MCF 10A (cell line): ENCODE results near the gene IGFL1. TPM values are rescaled to one million over a fixed set of nuclear protein-coding genes. Genes with fewer than 3 reads are reported as not detected.
"Not testable (repeated sequence)": the region's sequence is repeated elsewhere in the genome, so short reads cannot be mapped to it uniquely, and the experiment has no call there.

Experiments
- BruUV-seq: library from RNA; stranded (reverse); fragments of 400-500 nt; replicated peaks from 2 replicates; lab custom pipeline; 2021; lab: Mats Ljungman, UMichigan
- CTCF ChIA-PET: fragments of 300-600 bp; sonication (Branson Sonifier 250); formaldehyde crosslinking; extraction: SDS; loops from one replicate; lab custom pipeline; 2021; ENCODE audit warnings: antibody characterized with exemption, inconsistent platforms; lab: Yijun Ruan, JAX
- POLR2A ChIA-PET: fragments of 300-600, 350-650 bp; sonication (Branson Sonifier 250); formaldehyde crosslinking; extraction: SDS; loops from one replicate; lab custom pipeline; 2020; ENCODE audit warnings: antibody characterized with exemption, inconsistent platforms; lab: Yijun Ruan, JAX
- DNase-seq: peaks from one replicate; pipeline ENCODE4 v3.0.0-alpha.2; 2018; ENCODE audit not compliant: unreplicated experiment
- H3K27ac Mint-ChIP-seq: one replicate; pipeline ENCODE4 v1.8.0; 2022; ENCODE audit warnings: mild to moderate bottlenecking, low read depth, mixed read lengths; ENCODE audit not compliant: unreplicated experiment
- H3K27me3 Mint-ChIP-seq: one replicate; pipeline ENCODE4 v1.8.0; 2022; ENCODE audit warnings: mixed read lengths; ENCODE audit not compliant: insufficient read depth, unreplicated experiment
- H3K36me3 Mint-ChIP-seq: one replicate; pipeline ENCODE4 v1.8.0; 2022; ENCODE audit warnings: mild to moderate bottlenecking, moderate library complexity, mixed read lengths; ENCODE audit not compliant: insufficient read depth, unreplicated experiment
- H3K4me1 Mint-ChIP-seq: one replicate; pipeline ENCODE4 v1.8.0; 2022; ENCODE audit warnings: mixed read lengths; ENCODE audit not compliant: insufficient read depth, unreplicated experiment
- H3K4me3 Mint-ChIP-seq: one replicate; pipeline ENCODE4 v1.8.0; 2022; ENCODE audit warnings: mild to moderate bottlenecking, moderate library complexity, mixed read lengths; ENCODE audit not compliant: unreplicated experiment
- H3K9me3 Mint-ChIP-seq: one replicate; pipeline ENCODE4 v1.8.0; 2022; ENCODE audit warnings: mixed read lengths; ENCODE audit not compliant: unreplicated experiment
- intact Hi-C: fragments of 100-400 bp; cut with micrococcal nuclease; formaldehyde crosslinking; loops from 2 replicates; pipeline ENCODE4 v1.14.1; 2022
- total RNA-seq: library from RNA; stranded (reverse); gene quantifications from 2 replicates; pipeline ENCODE4 v1.2.3, GENCODE V29; 2022
- TF ChIP-seq, protein P1 (sequence below): fragments of 200-600 bp; IDR thresholded peaks from one replicate; pipeline ENCODE4 v1.8.0; 2022; ENCODE audit warnings: antibody characterized with exemption, mild to moderate bottlenecking; ENCODE audit not compliant: unreplicated experiment

Gene IGFL1
- total RNA-seq, 1 experiment from 2014 or later = not detected

DNA sequence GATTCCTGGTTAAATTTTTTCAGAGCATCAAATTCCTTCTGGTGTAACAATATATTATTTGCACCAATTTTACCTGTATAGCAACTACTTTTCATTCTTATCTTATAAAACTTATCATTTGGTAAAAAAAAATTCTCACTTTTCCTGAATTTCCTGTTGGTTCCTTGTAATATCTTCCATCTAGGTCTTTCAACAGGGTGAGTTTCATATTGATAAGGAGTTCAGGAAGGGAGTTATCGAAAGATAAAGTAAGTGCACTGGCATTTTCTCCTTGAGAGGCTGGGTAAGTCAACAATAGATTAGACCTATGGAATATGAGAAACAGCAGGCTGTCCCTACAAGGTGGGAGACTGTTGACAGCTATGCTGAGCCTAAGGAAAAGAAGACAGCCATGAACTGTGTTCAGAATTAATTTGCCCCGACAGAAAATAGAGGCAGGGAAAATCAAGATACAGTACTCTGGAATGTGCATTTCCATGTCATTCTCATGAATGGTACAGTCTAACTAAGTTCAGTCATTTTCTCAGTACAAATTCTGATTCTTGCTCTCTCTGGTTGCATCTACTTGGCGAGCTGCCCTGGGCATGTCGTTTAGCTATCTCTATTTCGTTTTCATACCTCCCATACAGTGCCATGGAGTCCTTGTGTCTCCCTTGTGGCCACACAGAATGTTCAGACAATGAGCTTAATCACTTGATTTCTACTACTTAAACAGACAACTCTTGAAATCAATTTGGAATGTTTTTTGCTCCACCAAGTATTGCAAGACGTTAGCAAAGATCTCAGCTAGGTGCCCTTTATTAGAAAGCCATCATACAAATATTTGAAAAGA lies 9.9 kb downstream of the IGFL1 start:
- Mint-ChIP-seq H3K27ac (no peak overlapping the region), H3K9me3 (no peaks in the 10 kb centered on the region), H3K4me3 (no peak overlapping the region), H3K27me3 (peaks cover 63% of the 10 kb centered on the region), H3K4me1 (no peaks in the 10 kb centered on the region), H3K36me3 (no peaks in the 10 kb centered on the region)
- TF ChIP-seq, protein P1, sequence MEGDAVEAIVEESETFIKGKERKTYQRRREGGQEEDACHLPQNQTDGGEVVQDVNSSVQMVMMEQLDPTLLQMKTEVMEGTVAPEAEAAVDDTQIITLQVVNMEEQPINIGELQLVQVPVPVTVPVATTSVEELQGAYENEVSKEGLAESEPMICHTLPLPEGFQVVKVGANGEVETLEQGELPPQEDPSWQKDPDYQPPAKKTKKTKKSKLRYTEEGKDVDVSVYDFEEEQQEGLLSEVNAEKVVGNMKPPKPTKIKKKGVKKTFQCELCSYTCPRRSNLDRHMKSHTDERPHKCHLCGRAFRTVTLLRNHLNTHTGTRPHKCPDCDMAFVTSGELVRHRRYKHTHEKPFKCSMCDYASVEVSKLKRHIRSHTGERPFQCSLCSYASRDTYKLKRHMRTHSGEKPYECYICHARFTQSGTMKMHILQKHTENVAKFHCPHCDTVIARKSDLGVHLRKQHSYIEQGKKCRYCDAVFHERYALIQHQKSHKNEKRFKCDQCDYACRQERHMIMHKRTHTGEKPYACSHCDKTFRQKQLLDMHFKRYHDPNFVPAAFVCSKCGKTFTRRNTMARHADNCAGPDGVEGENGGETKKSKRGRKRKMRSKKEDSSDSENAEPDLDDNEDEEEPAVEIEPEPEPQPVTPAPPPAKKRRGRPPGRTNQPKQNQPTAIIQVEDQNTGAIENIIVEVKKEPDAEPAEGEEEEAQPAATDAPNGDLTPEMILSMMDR = no peak
- BruUV-seq = no TSS peak
- intact Hi-C loops = no loop called here
- POLR2A ChIA-PET = interaction anchor here (1.2 kb wide), 1 partner anchor 10 kb away, joined by 3 read pairs; the partner anchor contains the start of gene IGFL1
- CTCF ChIA-PET = interaction anchor here (1.0 kb wide), 1 partner anchor 161 kb away, joined by 3 read pairs; no protein-coding TSS in a partner anchor
- no peak for DNase-seq

DNA sequence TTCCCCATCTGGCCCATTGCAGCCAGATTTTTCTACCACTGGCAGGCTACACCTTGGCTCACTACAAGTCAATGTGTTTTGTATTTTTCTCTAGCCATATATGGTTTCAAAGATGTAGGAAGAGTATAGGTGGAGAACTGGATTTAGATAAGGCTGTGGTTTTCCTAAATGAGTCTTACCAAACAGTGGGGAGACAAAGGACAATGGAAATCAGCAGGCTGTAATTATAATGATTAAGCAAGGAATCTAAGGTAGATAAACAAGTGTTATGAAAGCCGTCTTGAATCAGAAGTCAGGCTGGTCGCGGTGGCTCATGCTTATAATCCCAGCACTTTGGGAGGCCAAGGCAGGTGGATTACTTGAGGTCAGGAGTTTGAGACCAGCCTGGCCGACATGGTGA lies 11.2 kb downstream of the IGFL1 start:
- TF ChIP-seq, protein P1 = no peak
- BruUV-seq = no TSS peak
- H3K27ac Mint-ChIP-seq = no peak overlapping the region
- H3K4me1 Mint-ChIP-seq = no peaks in the 10 kb centered on the region
- POLR2A ChIA-PET = no interaction called here
- no peak for DNase-seq
- no peaks in the 10 kb centered on the region for H3K36me3 Mint-ChIP-seq
- no peak overlapping the region for H3K4me3 Mint-ChIP-seq
- CTCF ChIA-PET = interaction anchor here (0.5 to 1.1 kb wide), 4 partner anchors 9 to 712 kb away, joined by 3 read pairs; no protein-coding TSS in a partner anchor
- intact Hi-C loops = no loop called here
- peaks cover 69% of the 10 kb centered on the region for H3K27me3 Mint-ChIP-seq
- H3K9me3 Mint-ChIP-seq = no peaks in the 10 kb centered on the region

DNA sequence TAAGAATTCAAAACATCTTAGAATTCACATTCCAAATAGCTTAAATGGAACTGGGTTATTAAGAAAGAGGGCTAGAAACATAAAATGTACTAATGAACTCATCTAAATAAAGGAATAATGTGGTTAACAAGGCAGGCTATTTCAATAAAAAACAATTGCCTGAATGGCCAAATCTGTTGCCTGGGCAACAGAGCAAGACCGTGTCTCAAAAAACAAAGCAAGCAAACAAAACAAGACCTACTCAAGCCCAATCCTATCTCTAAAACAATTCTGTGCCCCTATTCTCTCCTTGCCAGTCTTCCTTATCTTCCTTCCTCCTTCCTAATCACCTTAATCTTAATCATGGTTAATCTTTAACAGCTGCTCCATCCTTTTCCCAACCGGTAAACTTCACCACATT lies 12.1 kb downstream of the IGFL1 start:
- ChIA-PET CTCF (interaction anchor here (0.6 to 1.1 kb wide), 3 partner anchors 10 to 271 kb away, joined by 3 read pairs; no protein-coding TSS in a partner anchor), POLR2A (interaction anchor here (1.0 to 1.2 kb wide), 2 partner anchors 24 to 41 kb away, joined by 3 read pairs; no protein-coding TSS in a partner anchor)
- no peaks in the 10 kb centered on the region for H3K36me3 Mint-ChIP-seq
- no peak overlapping the region for H3K4me3 Mint-ChIP-seq
- no peaks in the 10 kb centered on the region for H3K4me1 Mint-ChIP-seq
- intact Hi-C loops = no loop called here
- BruUV-seq = no TSS peak
- no peaks in the 10 kb centered on the region for H3K9me3 Mint-ChIP-seq
- H3K27me3 Mint-ChIP-seq = peaks cover 78% of the 10 kb centered on the region
- DNase-seq = no peak
- TF ChIP-seq, protein P1 = no peak
- H3K27ac Mint-ChIP-seq = no peak overlapping the region

DNA sequence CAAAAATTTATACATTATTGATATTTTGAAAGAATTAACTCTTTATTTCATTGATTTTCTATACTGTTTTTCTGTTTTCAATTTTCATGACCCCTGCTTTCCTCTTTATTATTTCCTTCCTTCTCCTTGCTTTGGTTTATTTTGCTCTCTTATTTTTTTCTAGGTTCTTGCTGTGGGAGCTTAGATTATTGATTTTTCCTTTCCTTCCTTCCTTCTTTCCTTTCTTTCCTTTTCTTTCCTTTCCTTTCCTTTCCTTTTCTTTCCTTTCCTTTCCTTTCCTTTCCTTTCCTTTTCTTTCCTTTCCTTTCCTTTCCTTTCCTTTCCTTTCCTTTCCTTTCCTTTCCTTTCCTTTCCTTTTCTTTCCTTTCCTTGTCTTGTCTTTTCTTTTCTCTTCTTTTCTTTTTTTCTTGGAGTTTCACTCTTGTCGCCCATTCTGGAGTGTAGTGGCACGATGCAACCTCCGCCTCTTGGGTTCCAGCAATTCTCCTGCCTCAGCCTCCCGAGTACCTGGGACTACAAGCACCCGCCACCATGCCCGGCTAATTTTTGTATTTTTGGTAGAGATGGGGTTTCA lies 13.6 kb downstream of the IGFL1 start:
- POLR2A ChIA-PET, DNase-seq, CTCF ChIA-PET, intact Hi-C loops, H3K4me3 Mint-ChIP-seq, H3K27ac Mint-ChIP-seq, H3K4me1 Mint-ChIP-seq, BruUV-seq, H3K36me3 Mint-ChIP-seq, H3K9me3 Mint-ChIP-seq: not testable (repeated sequence)
- H3K27me3 Mint-ChIP-seq = peaks cover 79% of the 10 kb centered on the region
